GM13976 (cell line): ENCODE data around the gene TMEM221.

Experiments
- DNase-seq: peaks from one replicate; pipeline ENCODE4 v3.0.0; 2012; ENCODE audit warnings: low spot score
- CTCF ChIP-seq: IDR thresholded peaks from 2 replicates; pipeline ENCODE4 v1.5.1; 2012; ENCODE audit warnings: borderline replicate concordance, mild to moderate bottlenecking; ENCODE audit not compliant: insufficient read depth; ENCODE audit errors: extremely low read depth, missing control alignments, control extremely low read depth
- in situ Hi-C: fragments of 300-500 bp; cut with MboI; formaldehyde crosslinking; loops from one replicate; pipeline ENCODE4 v1.12.0; 2022; ENCODE audit warnings: low sequenced_read_pairs, mixed read lengths, inconsistent platforms; ENCODE audit not compliant: unreplicated experiment

Gene TMEM221

GRCh38 chr19:17471410-17472125 lies 23.1 kb upstream of the TMEM221 start:
- no peak for DNase-seq
- no peak for TF ChIP-seq CTCF
- in situ Hi-C loops, result no loop called here

GRCh38 chr19:17470068-17470841 lies 21.8 kb upstream of the TMEM221 start, which contains the start of gene SLC27A1:
TSS of gene SLC27A1 (plus strand) at chr19:17470524. CDS start at chr19:17470541, 17 bp downstream.
- in situ Hi-C loops, result no loop called here
- DNase-seq, result peak; percentile 94
- TF ChIP-seq CTCF, result no peak

- in situ Hi-C loops, result no loop called here
- TF ChIP-seq CTCF, result no peak
- peak; percentile 90 for DNase-seq
These were observed 21.1 kb upstream of the TMEM221 start for GRCh38 chr19:17469481-17470067.

GRCh38 chr19:17469092-17469480 lies 20.6 kb upstream of the TMEM221 start:
- DNase-seq, result no peak
- in situ Hi-C loops, result no loop called here
- TF ChIP-seq CTCF, result no peak

GRCh38 chr19:17468302-17469091 lies 20.0 kb upstream of the TMEM221 start:
- no peak for TF ChIP-seq CTCF
- no peak for DNase-seq
- in situ Hi-C loops, result no loop called here
